ENCODE data around the gene CLASRP. TPM values are rescaled to one million over a fixed set of nuclear protein-coding genes. Genes with fewer than 3 reads are reported as not detected.

Gene CLASRP
- total and polyA plus RNA-seq, 2 experiments from 2014 or later: 41.7 to 149 TPM

GRCh38 chr19:45086480-45086879 lies 47.6 kb downstream of the CLASRP start:
- H3K9me3 ChIP-seq (ENCODE audit: low read depth): no peaks in the 10 kb centered on the region
- no peak for DNase-seq (ENCODE audit: low read depth in 1 of 2, low spot score in 1 of 2)
- H3K27me3 ChIP-seq: no peaks in the 10 kb centered on the region
- TF ChIP-seq, protein P1, sequence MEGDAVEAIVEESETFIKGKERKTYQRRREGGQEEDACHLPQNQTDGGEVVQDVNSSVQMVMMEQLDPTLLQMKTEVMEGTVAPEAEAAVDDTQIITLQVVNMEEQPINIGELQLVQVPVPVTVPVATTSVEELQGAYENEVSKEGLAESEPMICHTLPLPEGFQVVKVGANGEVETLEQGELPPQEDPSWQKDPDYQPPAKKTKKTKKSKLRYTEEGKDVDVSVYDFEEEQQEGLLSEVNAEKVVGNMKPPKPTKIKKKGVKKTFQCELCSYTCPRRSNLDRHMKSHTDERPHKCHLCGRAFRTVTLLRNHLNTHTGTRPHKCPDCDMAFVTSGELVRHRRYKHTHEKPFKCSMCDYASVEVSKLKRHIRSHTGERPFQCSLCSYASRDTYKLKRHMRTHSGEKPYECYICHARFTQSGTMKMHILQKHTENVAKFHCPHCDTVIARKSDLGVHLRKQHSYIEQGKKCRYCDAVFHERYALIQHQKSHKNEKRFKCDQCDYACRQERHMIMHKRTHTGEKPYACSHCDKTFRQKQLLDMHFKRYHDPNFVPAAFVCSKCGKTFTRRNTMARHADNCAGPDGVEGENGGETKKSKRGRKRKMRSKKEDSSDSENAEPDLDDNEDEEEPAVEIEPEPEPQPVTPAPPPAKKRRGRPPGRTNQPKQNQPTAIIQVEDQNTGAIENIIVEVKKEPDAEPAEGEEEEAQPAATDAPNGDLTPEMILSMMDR (IDR thresholded peaks at IDR 0.05; ENCODE audit: low read depth, low read length): no peak
- no peak overlapping the region for H3K4me3 ChIP-seq
- H3K27ac ChIP-seq: no peak overlapping the region
- H3K4me1 ChIP-seq (ENCODE audit: low read depth): no peaks in the 10 kb centered on the region
- H3K36me3 ChIP-seq: peaks cover 2% of the 10 kb centered on the region

DNA sequence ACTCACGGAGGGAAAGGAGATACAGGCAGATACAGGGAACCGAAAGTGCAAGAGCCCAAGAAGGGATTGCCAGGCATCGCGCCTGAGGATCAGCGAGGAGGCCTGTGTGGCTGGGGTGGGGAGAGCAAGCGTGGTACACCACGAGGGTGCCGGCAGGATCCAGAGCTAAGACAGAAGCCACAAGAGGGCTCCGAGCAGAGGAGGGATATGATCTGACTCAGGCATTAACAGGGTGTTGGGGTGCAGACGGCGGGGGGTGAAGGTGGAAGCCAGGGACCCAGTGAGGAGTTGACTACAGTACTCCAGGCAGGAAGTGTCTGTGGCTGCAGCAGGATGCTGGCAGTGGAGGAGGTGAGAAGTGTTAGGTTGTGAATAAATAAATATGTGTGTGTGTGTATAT lies 48.7 kb downstream of the CLASRP start:
- peaks cover 2% of the 10 kb centered on the region for H3K36me3 ChIP-seq
- no peak for DNase-seq (ENCODE audit: low read depth in 1 of 2, low spot score in 1 of 2)
- TF ChIP-seq, protein P1 (IDR thresholded peaks at IDR 0.05; ENCODE audit: low read depth, low read length): no peak

DNA sequence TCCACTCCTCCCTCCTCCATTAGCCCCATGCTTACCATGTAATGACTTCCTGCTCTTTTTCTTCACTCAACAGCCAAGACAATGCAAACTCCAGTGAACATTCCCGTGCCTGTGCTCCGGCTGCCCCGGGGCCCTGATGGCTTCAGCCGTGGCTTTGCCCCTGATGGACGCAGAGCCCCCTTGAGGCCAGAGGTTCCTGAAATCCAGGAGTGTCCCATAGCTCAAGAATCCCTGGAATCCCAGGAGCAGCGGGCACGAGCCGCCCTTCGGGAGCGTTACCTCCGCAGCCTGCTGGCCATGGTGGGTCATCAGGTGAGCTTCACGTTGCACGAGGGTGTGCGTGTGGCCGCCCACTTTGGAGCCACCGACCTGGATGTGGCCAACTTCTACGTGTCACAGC lies 51.2 kb downstream of the CLASRP start:
- Histone ChIP-seq H3K4me3 (no peak overlapping the region), H3K4me1 (ENCODE audit: low read depth) (peaks cover 8% of the 10 kb centered on the region), H3K9me3 (ENCODE audit: low read depth) (no peaks in the 10 kb centered on the region), H3K36me3 (no peaks in the 10 kb centered on the region), H3K27me3 (no peaks in the 10 kb centered on the region), H3K27ac (no peak overlapping the region)
- DNase-seq (ENCODE audit: low read depth in 1 of 2, low spot score in 1 of 2): no peak
- TF ChIP-seq, protein P1 (IDR thresholded peaks at IDR 0.05; ENCODE audit: low read depth, low read length): no peak

More for the DNA sequence above, 48.7 kb downstream of the CLASRP start:
- H3K9me3 ChIP-seq (ENCODE audit: low read depth): no peaks in the 10 kb centered on the region
- H3K4me3 ChIP-seq: no peak overlapping the region
- no peak overlapping the region for H3K27ac ChIP-seq
- H3K27me3 ChIP-seq: no peaks in the 10 kb centered on the region
- H3K4me1 ChIP-seq (ENCODE audit: low read depth): no peaks in the 10 kb centered on the region

- Histone ChIP-seq H3K4me1 (ENCODE audit: low read depth) (peaks cover 8% of the 10 kb centered on the region), H3K36me3 (no peaks in the 10 kb centered on the region), H3K4me3 (no peak overlapping the region), H3K9me3 (ENCODE audit: low read depth) (no peaks in the 10 kb centered on the region), H3K27me3 (no peaks in the 10 kb centered on the region), H3K27ac (no peak overlapping the region)
- no peak for DNase-seq (ENCODE audit: low read depth in 1 of 2, low spot score in 1 of 2)
- TF ChIP-seq, protein P1 (IDR thresholded peaks at IDR 0.05; ENCODE audit: low read depth, low read length): no peak
Measured at GRCh38 chr19:45090606-45091005, 51.8 kb downstream of the CLASRP start.

DNA sequence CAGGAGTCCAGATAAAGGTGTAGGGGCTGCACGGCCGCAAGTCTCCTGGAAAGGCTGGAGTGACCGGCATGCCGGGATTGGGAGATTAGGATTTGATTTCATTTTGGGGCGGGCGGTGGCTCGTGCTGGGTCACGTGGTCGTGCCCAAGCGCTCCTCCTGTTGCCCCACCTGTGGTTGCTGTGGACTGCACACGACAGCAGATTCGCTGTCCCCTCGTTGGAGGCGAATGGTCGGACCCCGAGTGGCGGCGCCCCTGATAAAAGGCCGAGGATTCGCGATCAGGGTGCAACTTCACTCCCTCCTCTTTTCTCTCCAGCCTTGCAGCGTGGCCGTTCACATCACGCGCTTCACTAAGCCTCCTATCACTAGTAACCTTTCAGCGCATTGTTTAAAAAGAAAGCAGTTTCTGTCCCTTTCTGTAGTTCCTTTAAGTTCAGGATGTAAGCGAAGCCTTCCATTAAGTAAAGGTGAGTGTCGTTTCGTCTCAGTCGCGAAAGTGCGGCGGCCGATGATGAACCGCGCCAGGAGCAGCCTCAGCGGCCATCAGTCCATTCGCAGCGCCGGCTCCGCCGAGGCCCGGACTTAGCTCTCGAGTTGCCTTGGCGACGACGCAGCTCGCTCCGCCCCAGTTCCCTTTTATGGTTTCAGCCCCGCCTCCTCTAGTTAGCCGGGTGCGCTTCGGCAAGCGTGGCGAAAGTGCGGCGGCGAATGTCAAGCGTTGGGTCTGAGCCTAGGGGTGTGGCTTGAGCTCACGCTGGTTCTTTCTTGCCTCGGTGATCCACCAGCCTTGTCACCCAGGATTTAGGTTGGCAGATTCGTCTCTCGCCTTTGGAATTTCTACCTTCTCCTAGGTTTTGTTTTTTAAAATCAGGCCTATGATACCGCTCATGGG lies 52.4 kb downstream of the CLASRP start:
- no peaks in the 10 kb centered on the region for H3K27me3 ChIP-seq
- H3K9me3 ChIP-seq (ENCODE audit: low read depth): no peaks in the 10 kb centered on the region
- peaks cover 8% of the 10 kb centered on the region for H3K4me1 ChIP-seq (ENCODE audit: low read depth)
- H3K27ac ChIP-seq: peak overlapping the region; percentile 99
- peak; percentile 100 for DNase-seq (ENCODE audit: low read depth in 1 of 2, low spot score in 1 of 2)
- no peaks in the 10 kb centered on the region for H3K36me3 ChIP-seq
- peak overlapping the region; percentile 92 for H3K4me3 ChIP-seq
- TF ChIP-seq, protein P1 (IDR thresholded peaks at IDR 0.05; ENCODE audit: low read depth, low read length): no peak
